CD4-positive, CD25-positive, alpha-beta regulatory T cell (primary cell): ENCODE data around the gene ADAP2. TPM values are rescaled to one million over a fixed set of nuclear protein-coding genes. Genes with fewer than 3 reads are reported as not detected.
A peak's percentile ranks its signal among the peaks of the same experiment; 100 is the strongest.

ENCODE experiments used
- ATAC-seq, 2 donors: fragments of 150-1000 bp; cut with Tn5 transposase; one replicate each; pipeline ENCODE4 v1.10.0; 2021; ENCODE audit warnings: low read depth in 2 of 2, moderate number of reproducible peaks in 2 of 2, moderate library complexity in 1 of 2
- DNase-seq, 3 donors: peaks; one replicate each; pipeline versions ENCODE4 v3.0.0 to v3.0.0-alpha.2; 2012 to 2022; ENCODE audit warnings: mixed read lengths in 1 of 3
- H3K27ac ChIP-seq: one replicate; pipeline ENCODE4 v1.7.0; 2013; ENCODE audit warnings: mild to moderate bottlenecking, low read length; ENCODE audit not compliant: insufficient read depth, poor library complexity, severe bottlenecking
- H3K27me3 ChIP-seq: one replicate; pipeline ENCODE4 v1.7.0; 2013; ENCODE audit warnings: low read length; ENCODE audit not compliant: control insufficient read depth, insufficient read depth
- H3K36me3 ChIP-seq: one replicate; pipeline ENCODE4 v1.7.0; 2013; ENCODE audit warnings: mild to moderate bottlenecking, low read length, moderate library complexity; ENCODE audit not compliant: control insufficient read depth, insufficient read depth
- H3K4me1 ChIP-seq: 2 replicates; pipeline ENCODE4 v1.7.0; 2013; ENCODE audit warnings: mild to moderate bottlenecking, low read length; ENCODE audit not compliant: insufficient read depth, control insufficient read depth, poor library complexity, severe bottlenecking
- H3K4me3 ChIP-seq: one replicate; pipeline ENCODE4 v1.7.0; 2013; ENCODE audit warnings: low read depth, mild to moderate bottlenecking, low read length, moderate library complexity
- H3K9me3 ChIP-seq, 2 experiments: 1 replicate in 1 of 2; 2 replicates in 1 of 2; pipeline ENCODE4 v1.7.0; 2013; ENCODE audit warnings: low read length in 2 of 2, mild to moderate bottlenecking in 1 of 2, moderate library complexity in 1 of 2; ENCODE audit not compliant: control insufficient read depth in 2 of 2
- H3K27ac Mint-ChIP-seq, 3 donors: one replicate each; pipeline ENCODE4 v1.8.0; 2020 to 2022; ENCODE audit warnings: mild to moderate bottlenecking in 3 of 3, mixed read lengths in 3 of 3, moderate library complexity in 2 of 3
- H3K27me3 Mint-ChIP-seq: one replicate; pipeline ENCODE4 v1.8.0; 2022; ENCODE audit warnings: mild to moderate bottlenecking, mixed read lengths
- H3K36me3 Mint-ChIP-seq: one replicate; pipeline ENCODE4 v1.8.0; 2020; ENCODE audit warnings: mixed read lengths
- H3K4me1 Mint-ChIP-seq, 4 donors: one replicate each; pipeline ENCODE4 v1.8.0; 2020 to 2022; ENCODE audit warnings: mixed read lengths in 4 of 4, mild to moderate bottlenecking in 1 of 4
- H3K4me3 Mint-ChIP-seq, 4 donors: one replicate each; pipeline ENCODE4 v1.8.0; 2020 to 2022; ENCODE audit warnings: mild to moderate bottlenecking in 4 of 4, mixed read lengths in 4 of 4, moderate library complexity in 3 of 4
- H3K9me3 Mint-ChIP-seq, 7 donors: one replicate each; pipeline ENCODE4 v1.8.0; 2020 to 2022; ENCODE audit warnings: mixed read lengths in 7 of 7, mild to moderate bottlenecking in 3 of 7, moderate library complexity in 2 of 7
- polyA plus RNA-seq, 4 donors: library from polyadenylated mRNA; unstranded; fragments of 300-500 nt; fragmentation: Illumina TruSeq; gene quantifications; one replicate each; pipeline ENCODE4 v1.2.3, GENCODE V29; 2021
- total RNA-seq: library from RNA; stranded (reverse); gene quantifications from one replicate; pipeline ENCODE4 v1.2.3, GENCODE V29; 2022

The ADAP2 gene
- total and polyA plus RNA-seq, 5 donors from 2014 or later, result 2.6 TPM; not detected in 4

DNA sequence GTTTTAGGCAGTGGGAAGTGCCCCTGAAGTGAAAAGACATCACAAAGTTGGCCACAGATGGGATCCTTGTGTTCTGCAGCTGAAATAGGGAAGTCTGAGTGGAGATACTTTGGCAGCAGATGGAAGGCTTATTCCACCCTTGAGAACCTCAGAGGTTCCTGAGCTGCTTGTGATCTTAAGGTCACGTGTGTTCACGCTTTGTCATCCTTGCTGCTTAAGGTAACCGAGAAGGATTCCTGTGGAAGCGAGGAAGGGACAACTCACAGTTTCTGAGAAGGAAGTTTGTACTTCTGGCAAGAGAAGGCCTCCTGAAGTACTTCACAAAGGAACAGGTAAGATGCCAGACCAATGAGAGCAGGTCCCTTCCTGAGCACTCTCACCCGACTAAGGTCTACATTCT lies 12.2 kb downstream of the ADAP2 start:
- H3K4me1 Mint-ChIP-seq, result peaks cover 1 to 8% (median 4%) of the 10 kb centered on the region in 4 donors
- no peak for ATAC-seq
- H3K9me3 ChIP-seq, result no peaks in the 10 kb centered on the region
- no peak overlapping the region for H3K27ac Mint-ChIP-seq
- H3K27me3 Mint-ChIP-seq, result peaks cover 21% of the 10 kb centered on the region
- no peak overlapping the region for H3K4me3 Mint-ChIP-seq
- no peaks in the 10 kb centered on the region for H3K36me3 Mint-ChIP-seq
- peaks cover 5% of the 10 kb centered on the region for H3K4me1 ChIP-seq
- H3K36me3 ChIP-seq, result no peaks in the 10 kb centered on the region
- no peak overlapping the region for H3K4me3 ChIP-seq
- H3K9me3 Mint-ChIP-seq, result peaks cover 0 to 3% (median 0%) of the 10 kb centered on the region in 7 donors
- no peak overlapping the region for H3K27ac ChIP-seq
- DNase-seq, result no peak
- H3K27me3 ChIP-seq, result no peaks in the 10 kb centered on the region

DNA sequence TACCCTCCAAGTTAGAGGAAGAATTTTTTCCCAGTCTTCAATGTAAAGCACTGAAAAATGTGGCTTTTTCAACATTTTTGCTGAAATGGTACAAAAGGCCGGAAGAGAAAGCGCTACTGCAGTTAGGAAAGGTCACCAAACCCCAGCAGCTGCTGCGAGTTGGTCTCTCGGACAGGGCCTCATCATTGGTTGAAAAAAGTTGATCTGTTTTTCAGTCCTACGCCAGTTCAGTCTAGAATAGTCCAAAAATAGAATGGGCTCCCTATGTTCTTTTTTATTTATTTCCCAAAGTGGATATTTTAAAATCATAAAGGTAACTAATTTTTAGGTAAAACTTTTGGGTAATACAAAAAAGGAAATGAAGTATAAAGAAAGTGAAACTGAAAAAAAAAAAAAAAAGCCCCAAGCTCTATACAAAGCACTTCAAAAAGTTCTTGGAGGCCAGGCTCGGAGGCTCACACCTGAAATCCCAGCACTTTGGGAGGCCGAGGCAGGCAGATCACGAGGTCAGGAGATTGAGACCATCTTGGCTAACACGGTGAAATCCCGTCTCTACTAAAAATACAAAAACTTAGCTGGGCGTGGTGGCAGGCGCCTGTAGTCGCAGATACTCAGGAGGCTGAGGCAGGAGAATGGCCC lies 17.4 kb downstream of the ADAP2 start:
- Histone ChIP-seq H3K36me3 (no peaks in the 10 kb centered on the region), H3K27ac (peak overlapping the region; percentile 51), H3K27me3 (no peaks in the 10 kb centered on the region), H3K4me1 (peaks cover 10% of the 10 kb centered on the region), H3K4me3 (peak overlapping the region; percentile 79), H3K9me3 (no peaks in the 10 kb centered on the region)
- Mint-ChIP-seq H3K27ac (peak overlapping the region; percentile 89 to 95 (median 89)), H3K27me3 (no peaks in the 10 kb centered on the region), H3K4me3 (peak overlapping the region; percentile 25 to 86 (median 77)), H3K36me3 (no peaks in the 10 kb centered on the region), H3K9me3 (peaks cover 0 to 3% (median 0%) of the 10 kb centered on the region in 7 donors), H3K4me1 (peaks cover 3 to 14% (median 11%) of the 10 kb centered on the region in 4 donors)
- ATAC-seq, result no peak
- peak in 2 of 3 donors; percentile 22 to 69 for DNase-seq

GRCh38 chr17:30942308-30943079 lies 20.7 kb downstream of the ADAP2 start:
- Histone ChIP-seq H3K36me3 (no peaks in the 10 kb centered on the region), H3K9me3 (no peaks in the 10 kb centered on the region), H3K27ac (no peak overlapping the region), H3K27me3 (no peaks in the 10 kb centered on the region), H3K4me3 (no peak overlapping the region), H3K4me1 (peaks cover 10% of the 10 kb centered on the region)
- Mint-ChIP-seq H3K4me3 (no peak overlapping the region), H3K36me3 (no peaks in the 10 kb centered on the region), H3K27me3 (no peaks in the 10 kb centered on the region), H3K27ac (no peak overlapping the region), H3K9me3 (peaks cover 0 to under 1% (median 0%) of the 10 kb centered on the region in 7 donors), H3K4me1 (peaks cover 3 to 10% (median 9%) of the 10 kb centered on the region in 4 donors)
- ATAC-seq (no peak), DNase-seq (no peak)

DNA sequence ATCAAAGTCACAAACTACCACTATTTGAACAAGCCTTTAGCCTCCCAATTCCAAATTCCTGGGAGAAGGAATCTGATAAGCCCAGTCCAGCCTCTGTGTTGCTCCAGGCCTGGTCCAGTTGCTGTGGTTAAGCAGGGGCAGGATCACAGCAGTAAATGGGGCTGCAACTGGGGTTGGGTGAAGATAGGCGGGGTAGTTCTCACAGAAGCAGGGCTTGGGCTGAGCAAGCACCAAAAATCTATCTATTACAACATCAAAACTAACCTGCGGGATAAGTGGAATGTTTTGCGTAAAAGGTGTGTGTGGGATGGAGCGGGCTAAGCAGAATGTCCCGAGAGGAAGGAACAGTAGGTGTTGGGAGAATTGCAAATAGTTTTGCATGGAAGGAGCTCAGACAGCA lies 26.1 kb downstream of the ADAP2 start:
- no peak for ATAC-seq
- H3K27me3 Mint-ChIP-seq, result no peaks in the 10 kb centered on the region
- H3K36me3 ChIP-seq, result no peaks in the 10 kb centered on the region

GRCh38 chr17:30950189-30950588 lies 28.4 kb downstream of the ADAP2 start:
- no peaks in the 10 kb centered on the region for H3K36me3 Mint-ChIP-seq
- Histone ChIP-seq H3K4me1 (no peaks in the 10 kb centered on the region), H3K27ac (no peak overlapping the region), H3K27me3 (no peaks in the 10 kb centered on the region), H3K36me3 (no peaks in the 10 kb centered on the region), H3K4me3 (no peak overlapping the region), H3K9me3 (no peaks in the 10 kb centered on the region)
- DNase-seq (no peak), ATAC-seq (no peak)
- H3K27me3 Mint-ChIP-seq, result no peaks in the 10 kb centered on the region
- H3K4me1 Mint-ChIP-seq, result no peaks in the 10 kb centered on the region
- H3K9me3 Mint-ChIP-seq, result no peaks in the 10 kb centered on the region
- H3K27ac Mint-ChIP-seq, result no peak overlapping the region
- no peak overlapping the region for H3K4me3 Mint-ChIP-seq

More for the DNA sequence above, 26.1 kb downstream of the ADAP2 start:
- no peak overlapping the region for H3K4me3 ChIP-seq
- Mint-ChIP-seq H3K9me3 (no peaks in the 10 kb centered on the region), H3K4me1 (no peaks in the 10 kb centered on the region), H3K4me3 (no peak overlapping the region), H3K36me3 (no peaks in the 10 kb centered on the region), H3K27ac (no peak overlapping the region)
- H3K27me3 ChIP-seq, result no peaks in the 10 kb centered on the region
- H3K27ac ChIP-seq, result no peak overlapping the region
- H3K9me3 ChIP-seq, result no peaks in the 10 kb centered on the region
- H3K4me1 ChIP-seq, result no peaks in the 10 kb centered on the region
- DNase-seq, result no peak

- no peaks in the 10 kb centered on the region for H3K27me3 ChIP-seq
- no peaks in the 10 kb centered on the region for H3K27me3 Mint-ChIP-seq
- H3K36me3 ChIP-seq, result no peaks in the 10 kb centered on the region
- no peaks in the 10 kb centered on the region for H3K9me3 Mint-ChIP-seq
- no peaks in the 10 kb centered on the region for H3K9me3 ChIP-seq
- no peaks in the 10 kb centered on the region for H3K4me1 Mint-ChIP-seq
- H3K4me3 ChIP-seq, result no peak overlapping the region
- no peaks in the 10 kb centered on the region for H3K4me1 ChIP-seq
- DNase-seq (no peak), ATAC-seq (no peak)
- H3K4me3 Mint-ChIP-seq, result no peak overlapping the region
- H3K27ac Mint-ChIP-seq, result peak overlapping the region in 1 of 3 donors; percentile 31
- H3K27ac ChIP-seq, result no peak overlapping the region
- no peaks in the 10 kb centered on the region for H3K36me3 Mint-ChIP-seq
These were observed 29.1 kb downstream of the ADAP2 start for GRCh38 chr17:30950669-30951399.

- DNase-seq, result no peak
- H3K27ac ChIP-seq, result no peak overlapping the region
- no peaks in the 10 kb centered on the region for H3K27me3 ChIP-seq
- H3K36me3 ChIP-seq, result no peaks in the 10 kb centered on the region
- Mint-ChIP-seq H3K9me3 (peaks cover 0 to 1% (median 0%) of the 10 kb centered on the region in 7 donors), H3K27ac (no peak overlapping the region), H3K4me3 (no peak overlapping the region), H3K4me1 (no peaks in the 10 kb centered on the region), H3K27me3 (peaks cover 11% of the 10 kb centered on the region), H3K36me3 (no peaks in the 10 kb centered on the region)
- no peak overlapping the region for H3K4me3 ChIP-seq
- ATAC-seq, result no peak
- H3K9me3 ChIP-seq, result no peaks in the 10 kb centered on the region
- no peaks in the 10 kb centered on the region for H3K4me1 ChIP-seq
These were observed 31.1 kb downstream of the ADAP2 start for GRCh38 chr17:30952638-30953393.
